NB4 (cell line): ENCODE measurements around the gene B4GALT1.
A peak's percentile ranks its signal among the peaks of the same experiment; 100 is the strongest.
"Not testable (repeated sequence)": the region's sequence is repeated elsewhere in the genome, so short reads cannot be mapped to it uniquely, and the experiment has no call there.

Source experiments
- DNase-seq: peaks from one replicate; pipeline ENCODE4 v3.0.0; 2010; ENCODE audit warnings: low read depth
- H3K4me3 ChIP-seq: one replicate; pipeline ENCODE4 v1.5.1; 2011; ENCODE audit warnings: mild to moderate bottlenecking, low read depth, low read length, moderate library complexity
- CTCF ChIP-seq: IDR thresholded peaks from one replicate; pipeline ENCODE4 v1.5.1; 2012; ENCODE audit warnings: low read depth, low read length
- MAX ChIP-seq: IDR thresholded peaks from 2 replicates; pipeline ENCODE4 v1.6.1; 2011; ENCODE audit warnings: low read depth, low read length
- MYC ChIP-seq: IDR thresholded peaks from 2 replicates; pipeline ENCODE4 v1.6.1; 2011; ENCODE audit warnings: low read depth, low read length
- POLR2A ChIP-seq: IDR thresholded peaks from 2 replicates; pipeline ENCODE4 v1.6.1; 2011; ENCODE audit warnings: mild to moderate bottlenecking; ENCODE audit not compliant: insufficient read length; ENCODE audit errors: extremely low read depth

The B4GALT1 gene

GRCh38 chr9:33099754-33100153 is 67.4 kb downstream of the B4GALT1 start:
- TF ChIP-seq CTCF (no peak), MAX (no peak), POLR2A (no peak), MYC (no peak)
- DNase-seq, result no peak
- H3K4me3 ChIP-seq, result no peak overlapping the region

- TF ChIP-seq MYC (no peak), POLR2A (no peak), MAX (no peak), CTCF (no peak)
- no peak overlapping the region for H3K4me3 ChIP-seq
- DNase-seq, result no peak
These were observed 69.9 kb downstream of the B4GALT1 start for GRCh38 chr9:33097192-33097591.

- H3K4me3 ChIP-seq, result no peak overlapping the region
- no peak for DNase-seq
- no peak for TF ChIP-seq MAX
- no peak for TF ChIP-seq CTCF
- TF ChIP-seq POLR2A, result no peak
- TF ChIP-seq MYC, result no peak
These were observed 74.5 kb downstream of the B4GALT1 start for GRCh38 chr9:33092634-33093033.

- DNase-seq, H3K4me3 ChIP-seq: not testable (repeated sequence)
These were observed 81.5 kb downstream of the B4GALT1 start for GRCh38 chr9:33085672-33086071.

- TF ChIP-seq MAX (no peak), CTCF (no peak), POLR2A (no peak), MYC (no peak)
- H3K4me3 ChIP-seq, result no peak overlapping the region
- DNase-seq, result peak; percentile 47
These were observed 84.4 kb downstream of the B4GALT1 start for GRCh38 chr9:33082538-33083326.

GRCh38 chr9:33082128-33082527 is 85.0 kb downstream of the B4GALT1 start:
- DNase-seq, result no peak
- no peak overlapping the region for H3K4me3 ChIP-seq
- no peak for TF ChIP-seq POLR2A
- TF ChIP-seq CTCF, result no peak
- no peak for TF ChIP-seq MAX
- no peak for TF ChIP-seq MYC
